HepG2 (cell line): ENCODE results near the gene CAMTA1. TPM values are rescaled to one million over a fixed set of nuclear protein-coding genes. Genes with fewer than 3 reads are reported as not detected.

ENCODE experiments used
- ATAC-seq: fragments of 200-7000 bp; cut with Tn5 transposase; 3 replicates; pipeline ENCODE4 v1.9.1; 2020; ENCODE audit warnings: mild to moderate bottlenecking, moderate library complexity
- BruUV-seq: library from RNA; stranded (reverse); fragments of 400-500 nt; replicated peaks from 2 replicates; lab custom pipeline; 2021; lab: Mats Ljungman, UMichigan
- CTCF ChIA-PET: fragments of 300-600 bp; formaldehyde crosslinking; extraction: SDS; loops from one replicate; lab custom pipeline; 2021; ENCODE audit warnings: low total read pairs, inconsistent platforms, low intra/inter-chr PET ratio; lab: Yijun Ruan, JAX
- POLR2A ChIA-PET: fragments of 350-600 bp; sonication (Branson Sonifier 250); formaldehyde crosslinking; loops from one replicate; lab custom pipeline; 2020; ENCODE audit warnings: antibody characterized with exemption, inconsistent platforms; lab: Yijun Ruan, JAX
- DNase-seq: peaks from one replicate; pipeline ENCODE4 v3.0.0-alpha.2; 2015; ENCODE audit warnings: low spot score
- FAIRE-seq: peaks from 3 replicates; lab custom pipeline; 2011; peaks lifted over from hg19 to GRCh38; lab: Jason Lieb, UNC
- H2AFZ ChIP-seq: one replicate; pipeline ENCODE4 v1.6.1; 2011; ENCODE audit warnings: low read length, inconsistent platforms
- H3K27ac ChIP-seq: fragments of 300-600 bp; 3 replicates; pipeline ENCODE4 v1.8.0; 2011; ENCODE audit warnings: mixed run types, mild to moderate bottlenecking, mixed read lengths, low read length, inconsistent platforms; ENCODE audit not compliant: insufficient read depth; ENCODE audit errors: extremely low read length
- H3K27me3 ChIP-seq, 2 experiments: fragments of 200-600 bp in 1 of 2; 2 replicates in 1 of 2; 3 replicates in 1 of 2; pipeline versions ENCODE4 v1.6.0 to v1.8.0; 2011; ENCODE audit warnings: low read length in 2 of 2, mild to moderate bottlenecking in 2 of 2, moderate library complexity in 2 of 2, inconsistent platforms in 1 of 2; ENCODE audit not compliant: insufficient read depth in 2 of 2, control insufficient read depth in 1 of 2
- H3K36me3 ChIP-seq, 2 experiments: fragments of 200-600 bp in 1 of 2; replicated peaks in 1 of 2; 2 replicates in 1 of 2; 3 replicates in 1 of 2; pipeline versions ENCODE4 v1.5.1 to v1.8.0; 2011; ENCODE audit warnings: low read length in 2 of 2, inconsistent platforms in 1 of 2; ENCODE audit not compliant: insufficient read depth in 2 of 2, control insufficient read depth in 1 of 2
- H3K4me1 ChIP-seq: 2 replicates; pipeline ENCODE4 v1.5.1; 2012; ENCODE audit warnings: low read length, inconsistent platforms; ENCODE audit not compliant: insufficient read depth
- H3K4me2 ChIP-seq: 2 replicates; pipeline ENCODE4 v1.6.0; 2011; ENCODE audit warnings: low read depth, low read length, inconsistent platforms
- H3K4me3 ChIP-seq, 3 experiments: fragments of 200-600 bp in 1 of 3; sonication (generic), shearing (Covaris generic) in 1 of 3; replicated peaks in 1 of 3; 2 replicates each; pipeline ENCODE4 v1.5.1; 2011 to 2016; ENCODE audit warnings: low read length in 3 of 3, inconsistent platforms in 2 of 3, low read depth in 2 of 3, mild to moderate bottlenecking in 2 of 3, control low read depth in 1 of 3, mixed read lengths in 1 of 3; ENCODE audit not compliant: insufficient read depth in 1 of 3
- H3K79me2 ChIP-seq: one replicate; pipeline ENCODE4 v1.6.1; 2011; ENCODE audit warnings: low read length, inconsistent platforms; ENCODE audit not compliant: insufficient read depth
- H3K9ac ChIP-seq: 2 replicates; pipeline ENCODE4 v1.6.0; 2011; ENCODE audit warnings: mild to moderate bottlenecking, low read depth, low read length, inconsistent platforms; ENCODE audit not compliant: insufficient read depth
- H3K9me3 ChIP-seq: 2 replicates; pipeline ENCODE4 v1.5.1; 2012; ENCODE audit warnings: mild to moderate bottlenecking, low read length
- H4K20me1 ChIP-seq: 2 replicates; pipeline ENCODE4 v1.6.0; 2011; ENCODE audit warnings: inconsistent platforms, mild to moderate bottlenecking, low read length, moderate library complexity; ENCODE audit not compliant: insufficient read depth
- CREB1 ChIP-seq, 2 experiments: fragments of 450-650 bp in 1 of 2; IDR thresholded peaks; 2 replicates each; pipeline ENCODE4 v1.6.1; 2016 to 2017; ENCODE audit warnings: control low read depth in 1 of 2, mild to moderate bottlenecking in 1 of 2, missing compliant biosample characterization in 1 of 2, missing genetic modification characterization in 1 of 2
- ZHX2 ChIP-seq, 2 experiments: sonication (generic) in 1 of 2; formaldehyde crosslinking in 1 of 2; IDR thresholded peaks; 2 replicates each; pipeline versions ENCODE4 v1.6.1 to v1.9.0; 2014 to 2022; ENCODE audit warnings: antibody characterized with exemption in 1 of 2, borderline replicate concordance in 1 of 2, inconsistent platforms in 1 of 2, low read depth in 1 of 2, missing genetic modification reagents in 1 of 2
- WGBS: methylation state at CpG from one replicate; pipeline ENCODE4 v1.1.6; 2017; ENCODE audit warnings: low lambda C conversion rate; 5-methylcytosine and 5-hydroxymethylcytosine counted together
- in situ Hi-C: cut with HindIII; loops from 2 replicates; pipeline ENCODE4 v1.10.0; 2017; ENCODE audit warnings: low pct_unique_long_range_greater_than_20kb; ENCODE audit not compliant: extremely low pct_ligation_motif_present
- intact Hi-C: fragments of 100-400 bp; cut with micrococcal nuclease; formaldehyde crosslinking; loops from one replicate; pipeline ENCODE4 v1.10.0; 2022; ENCODE audit not compliant: unreplicated experiment
- polyA plus RNA-seq, 8 experiments: library from polyadenylated mRNA; depleted of rRNA in 3 of 8; stranded (reverse) in 7 of 8; unstranded in 1 of 8; fragments of >200 nt; fragmentation: Illumina TruSeq in 4 of 8; extraction: Trizol in 4 of 8; gene quantifications; 2 replicates each; pipeline versions ENCODE4 v1.2.1 to v1.2.3, GENCODE V29; 2011 to 2016; ENCODE audit warnings: low read depth in 4 of 8, missing spikeins in 1 of 8, mixed read lengths in 1 of 8; ENCODE audit not compliant: insufficient read depth in 1 of 8
- total RNA-seq, 5 experiments: library from RNA; depleted of rRNA; stranded (reverse); fragments of >200 nt; fragmentation: Illumina TruSeq; extraction: Trizol; gene quantifications; 2 replicates each; pipeline ENCODE4 v1.2.3, GENCODE V29; 2016; ENCODE audit warnings: low read depth in 1 of 5

CAMTA1 gene
- total and polyA plus RNA-seq, 2 of the 13 experiments (the other 11 are each of a cell fraction or from before 2014, with no cell fraction given): 25.0 to 36.4 TPM

- Histone ChIP-seq H3K4me2 (no peak overlapping the region), H3K9me3 (no peaks in the 10 kb centered on the region), H3K27ac (no peak overlapping the region), H3K27me3 (peaks cover 4 to 28% of the 10 kb centered on the region in 2 experiments; a peak in 3 of 5 replicates), H3K79me2 (no peaks in the 10 kb centered on the region), H3K4me3 (no peak overlapping the region), H3K4me1 (no peaks in the 10 kb centered on the region), H3K9ac (no peak overlapping the region), H3K36me3 (no peaks in the 10 kb centered on the region), H2AFZ (no peak overlapping the region), H4K20me1 (peaks cover 2% of the 10 kb centered on the region; the same call in 1 of the 2 replicates)
- TF ChIP-seq ZHX2 (IDR thresholded peaks at IDR 0.05; ENCODE audit: low read depth) (no peak), ZHX2 (CRISPR knock-in tag; IDR thresholded peaks at IDR 0.05; ENCODE audit: borderline replicate concordance) (no peak), CREB1 (IDR thresholded peaks at IDR 0.05) (0 out of 2 replicates have a peak, but pooled peaks have one; percentile 21), CREB1 (CRISPR knock-in tag; IDR thresholded peaks at IDR 0.05) (no peak)
- in situ Hi-C loops (no loop called here), intact Hi-C loops (no loop called here)
- CTCF ChIA-PET: no interaction called here
- POLR2A ChIA-PET: no interaction called here
- FAIRE-seq: no peak
- 8% methylated on average over 13 of the region's 14 CpGs for WGBS
- BruUV-seq: no TSS peak
- no peak for ATAC-seq
- no peak for DNase-seq
These were observed 693.7 kb downstream of the CAMTA1 start for GRCh38 chr1:7478809-7479499.
